ENCODE results near the gene LANCL3.

The LANCL3 gene

DNA sequence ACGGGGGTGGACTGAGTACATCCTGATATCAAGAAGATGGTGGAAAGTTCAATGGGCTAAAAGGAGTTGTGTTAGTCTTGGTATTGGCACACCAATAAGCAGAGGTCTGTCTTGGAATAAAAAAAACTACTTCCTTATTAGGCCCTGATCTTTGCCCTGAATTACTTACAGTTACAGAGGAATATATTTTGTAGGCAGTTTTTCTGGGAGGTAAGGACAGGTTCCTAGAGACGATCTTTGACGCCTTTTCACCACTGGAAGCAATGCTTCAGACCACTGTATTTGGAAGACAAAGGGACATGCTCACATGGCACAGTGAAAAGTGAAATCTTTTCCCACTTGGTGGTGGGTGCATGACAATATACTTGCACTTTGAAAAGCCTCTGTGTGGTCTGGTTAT is 113.5 kb downstream of the LANCL3 start:
- DNase-seq = no peak

DNA sequence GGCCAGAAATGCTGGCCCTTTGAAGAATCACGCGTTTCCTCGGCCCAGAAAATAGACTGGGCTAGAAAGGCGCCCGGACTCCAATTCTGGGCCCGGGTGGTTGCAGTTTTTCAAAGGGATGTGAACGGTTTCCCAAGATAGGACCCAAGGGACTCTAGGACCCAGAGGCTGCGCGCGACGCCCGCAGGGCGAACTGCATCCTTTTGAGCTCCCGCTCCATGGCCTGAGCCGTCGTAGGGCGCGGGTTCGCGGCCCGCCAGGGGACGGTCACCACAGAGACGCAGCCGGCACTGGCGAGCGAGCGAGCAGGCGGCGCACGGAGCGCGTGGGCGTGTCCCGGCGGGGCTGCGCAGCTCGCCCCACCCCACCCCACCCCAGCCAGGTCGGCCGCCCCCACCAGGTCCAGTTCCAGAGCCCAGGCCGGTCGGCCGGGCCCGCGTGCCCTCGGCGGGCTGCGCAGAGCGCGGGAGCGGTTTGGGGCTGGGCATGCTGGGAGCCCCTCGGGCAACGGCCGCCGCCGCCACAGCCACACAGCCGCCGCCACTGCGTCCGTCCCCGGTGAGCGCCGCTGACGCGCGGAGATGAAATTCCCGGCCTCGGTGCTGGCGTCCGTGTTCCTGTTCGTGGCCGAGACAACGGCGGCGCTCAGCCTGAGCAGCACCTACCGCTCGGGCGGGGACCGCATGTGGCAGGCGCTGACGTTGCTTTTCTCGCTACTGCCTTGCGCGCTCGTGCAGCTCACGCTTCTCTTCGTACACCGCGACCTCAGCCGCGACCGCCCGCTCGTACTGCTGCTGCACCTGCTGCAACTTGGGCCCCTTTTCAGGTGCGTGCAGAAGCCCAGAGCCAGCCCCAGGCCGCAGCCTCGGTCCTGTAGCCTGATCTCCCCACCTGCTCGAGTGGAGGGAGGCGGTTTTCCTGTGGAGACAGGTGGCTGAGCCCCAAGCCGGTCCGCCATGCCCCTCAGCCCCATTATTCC is 114.2 kb downstream of the LANCL3 start, which contains the start of gene XK:
TSS of gene XK (plus strand) at position 411 of the 979 bp plus-strand sequence. CDS start at position 582, 171 bp downstream.
- peak; percentile 20 to 58 for DNase-seq

GRCh38 chrX:37686369-37686995 is 115.0 kb downstream of the LANCL3 start:
- no peak for DNase-seq

DNA sequence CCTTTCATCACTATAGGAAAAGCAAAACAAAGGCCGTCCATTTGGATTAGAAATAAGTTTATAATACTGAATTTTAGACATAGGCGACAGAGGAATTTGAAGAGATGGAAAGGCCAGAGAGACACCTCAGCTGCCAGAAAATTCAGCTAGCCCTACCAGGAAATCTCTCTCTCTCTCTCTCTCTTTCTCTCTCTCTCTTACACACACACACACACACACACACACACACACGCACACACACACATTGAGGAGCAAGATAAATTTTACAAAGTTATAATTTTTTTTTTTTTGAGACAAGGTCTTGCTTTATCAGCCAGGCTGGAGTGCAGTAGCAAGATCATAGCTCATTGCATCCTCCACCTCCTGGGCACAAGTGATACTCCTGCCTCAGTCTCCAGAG is 115.5 kb downstream of the LANCL3 start:
- no peak for DNase-seq

DNA sequence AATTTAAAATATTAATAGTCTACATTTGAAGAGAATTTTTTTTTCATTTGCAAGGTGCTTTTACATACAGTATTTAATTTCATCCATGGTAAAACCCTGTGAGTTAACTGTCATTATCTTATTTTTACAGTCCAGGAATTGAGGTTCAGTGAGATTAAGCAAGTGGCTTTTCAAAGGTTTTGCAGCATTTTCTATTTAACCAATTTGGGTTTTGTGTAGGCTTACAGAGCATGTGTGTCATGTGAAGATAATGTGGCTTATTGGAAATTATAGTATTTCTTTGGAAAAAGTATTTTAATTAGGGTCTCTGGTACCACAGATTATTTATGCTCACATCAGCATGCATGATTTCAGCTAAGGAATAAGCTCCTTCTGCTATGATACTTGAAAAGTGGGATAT is 118.7 kb downstream of the LANCL3 start:
- no peak for DNase-seq

DNA sequence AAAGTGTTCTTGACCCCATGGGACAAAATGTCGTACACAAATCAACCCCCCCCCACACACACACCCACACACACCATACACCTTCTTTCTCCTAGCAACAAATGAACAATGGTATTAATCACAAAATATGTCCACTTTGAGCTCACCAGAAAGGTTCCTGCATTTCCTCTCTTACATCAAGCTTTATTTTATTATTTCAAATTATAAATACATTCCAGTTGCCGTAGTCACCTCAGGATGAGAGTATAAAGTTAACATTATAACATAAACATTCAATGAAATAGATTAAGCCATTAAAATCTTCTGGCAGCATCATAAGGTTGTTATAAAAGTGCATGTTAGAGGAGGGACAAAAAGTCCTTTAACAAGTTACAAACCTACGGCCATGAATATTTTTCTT is 121.5 kb downstream of the LANCL3 start:
- no peak for DNase-seq

GRCh38 chrX:37697169-37697760 is 125.8 kb downstream of the LANCL3 start:
- no peak for DNase-seq

DNA sequence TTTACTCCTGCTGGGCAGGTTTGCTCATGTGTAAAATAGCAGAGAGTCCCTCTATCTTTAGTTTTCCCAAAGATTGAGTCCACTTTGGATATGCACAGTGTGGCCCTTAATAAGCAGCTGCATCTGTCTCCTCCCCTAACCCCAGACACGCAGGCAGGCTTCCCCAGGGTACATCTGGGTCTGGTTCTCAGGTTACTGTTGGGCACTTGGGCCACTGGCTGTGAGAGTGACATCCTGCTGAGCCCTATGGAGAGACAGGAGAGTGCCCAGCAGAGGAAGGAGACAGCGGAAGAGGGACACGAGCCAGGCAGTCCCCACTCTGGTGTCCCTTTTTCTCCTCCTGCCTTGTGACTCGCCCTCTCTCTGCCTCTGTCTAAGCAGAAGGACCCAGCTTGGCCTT is 130.1 kb downstream of the LANCL3 start:
- no peak for DNase-seq

DNA sequence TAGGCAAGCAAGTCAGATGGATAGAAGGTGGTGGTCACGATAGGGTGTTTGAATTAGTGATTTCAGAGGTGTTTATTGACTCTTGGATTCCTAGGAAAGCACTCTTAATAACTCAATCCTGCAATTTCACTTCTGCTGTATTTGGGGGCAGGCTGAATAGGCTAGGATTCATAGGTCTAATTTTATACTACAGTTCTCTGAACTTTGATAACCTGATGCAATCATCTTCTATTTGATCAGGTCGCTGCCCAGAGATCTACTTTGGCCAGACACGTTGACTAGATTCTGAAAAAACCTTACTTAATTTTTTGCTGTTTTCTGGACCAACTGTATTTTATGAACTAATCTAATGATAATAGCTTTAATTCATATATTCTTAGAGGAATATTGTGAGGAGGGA is 140.5 kb downstream of the LANCL3 start:
- DNase-seq = no peak

DNA sequence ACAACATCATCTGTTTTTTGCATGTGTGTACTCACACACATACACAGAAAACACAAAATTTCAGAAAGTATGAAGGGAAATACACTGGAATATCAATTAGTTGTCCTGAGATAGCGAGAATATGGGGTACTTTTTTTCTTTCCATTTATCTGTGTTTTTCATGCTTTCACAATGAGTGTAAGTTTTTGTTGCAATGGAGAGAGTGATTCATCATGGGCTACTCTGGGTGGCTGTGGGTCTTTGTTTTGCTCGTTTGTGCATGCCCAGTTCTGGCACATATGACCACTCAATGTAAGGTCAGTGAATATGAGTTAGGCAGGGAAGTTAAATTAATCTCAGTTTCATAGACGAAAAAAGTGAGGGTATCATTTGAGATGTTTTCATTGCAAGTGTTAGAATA is 141.0 kb downstream of the LANCL3 start:
- DNase-seq = no peak

GRCh38 chrX:37714479-37714878 is 143.0 kb downstream of the LANCL3 start:
- no peak for DNase-seq

DNA sequence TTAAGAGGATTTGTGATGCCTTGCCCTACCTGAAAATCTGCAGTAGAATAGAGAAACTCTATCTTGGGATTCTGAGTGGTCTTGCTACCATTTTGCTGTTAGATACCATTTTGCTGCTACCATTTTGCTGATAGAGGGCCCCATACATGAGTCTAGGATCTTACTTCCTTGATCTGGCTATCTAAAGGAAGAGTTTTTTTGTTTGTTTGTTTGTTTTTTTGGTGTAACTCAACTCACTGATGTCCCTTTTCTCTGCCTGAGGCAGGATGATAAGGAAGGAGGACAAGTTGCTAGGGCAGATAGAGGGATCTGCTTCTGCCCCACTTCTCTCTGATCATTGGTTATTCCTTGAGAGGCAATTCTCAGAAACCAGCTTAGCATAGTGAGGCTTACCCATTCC is 145.1 kb downstream of the LANCL3 start:
- DNase-seq = no peak

DNA sequence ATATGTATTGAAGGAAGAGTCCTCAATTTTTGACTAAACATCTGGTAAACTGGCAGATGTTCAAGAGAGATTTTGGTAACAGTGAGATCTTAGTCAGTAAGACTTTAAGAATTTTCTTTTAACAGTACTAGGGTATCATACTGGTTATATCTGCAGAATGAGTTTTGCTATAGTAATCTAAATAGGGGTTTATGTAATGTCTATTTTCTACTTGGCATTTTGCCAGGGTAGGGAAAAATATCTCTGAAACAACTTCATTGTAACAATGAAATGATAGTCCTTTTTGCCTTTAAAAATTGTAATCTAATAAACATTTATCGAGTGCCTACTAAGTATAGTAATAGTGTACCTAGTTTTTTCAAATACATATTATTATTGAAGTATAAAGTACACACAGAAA is 146.2 kb downstream of the LANCL3 start:
- no peak for DNase-seq

DNA sequence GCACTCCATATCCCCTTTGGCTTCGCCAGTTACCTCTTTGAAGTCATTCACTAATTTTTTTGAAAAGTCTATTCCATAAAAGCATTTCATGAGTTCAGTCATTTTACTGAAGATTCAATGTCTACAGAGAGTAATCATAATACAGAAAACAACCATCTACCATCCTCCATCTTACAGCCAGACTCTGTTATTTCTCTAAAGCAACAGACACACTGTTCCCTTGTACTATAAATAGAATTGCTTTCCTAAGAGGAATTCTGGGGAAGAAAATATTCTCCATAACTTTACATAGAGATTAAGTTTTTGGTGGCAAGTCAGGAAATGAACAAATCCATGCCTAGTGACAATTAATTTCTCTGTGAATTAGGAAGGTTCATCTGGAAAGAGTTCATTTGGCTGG is 151.1 kb downstream of the LANCL3 start:
- no peak for DNase-seq

GRCh38 chrX:37726346-37726745 is 154.9 kb downstream of the LANCL3 start:
- DNase-seq = no peak
